HepG2 (cell line): ENCODE measurements around the gene PNKD. TPM values are rescaled to one million over a fixed set of nuclear protein-coding genes. Genes with fewer than 3 reads are reported as not detected.

Experiments used
- AHR ChIP-seq: IDR thresholded peaks from 2 replicates; pipeline ENCODE4 v1.6.1; 2018; ENCODE audit warnings: missing genetic modification reagents, missing compliant biosample characterization
- CREB3 ChIP-seq: sonication (generic); formaldehyde crosslinking; IDR thresholded peaks from 2 replicates; pipeline ENCODE4 v1.5.0; 2020; ENCODE audit warnings: missing genetic modification reagents
- CREM ChIP-seq, 2 experiments: sonication (generic) in 1 of 2; formaldehyde crosslinking in 1 of 2; IDR thresholded peaks; 2 replicates each; pipeline versions ENCODE4 v1.4.0 to v1.6.1; 2016 to 2020; ENCODE audit warnings: antibody characterized with exemption in 1 of 2, mild to moderate bottlenecking in 1 of 2, missing genetic modification reagents in 1 of 2
- GTF2F1 ChIP-seq: fragments of 150-350 bp; IDR thresholded peaks from 2 replicates; pipeline ENCODE4 v1.6.1; 2014; ENCODE audit warnings: low read length
- HDAC2 ChIP-seq: sonication (generic); formaldehyde crosslinking; IDR thresholded peaks from 2 replicates; pipeline ENCODE4 v1.4.0; 2020; ENCODE audit warnings: missing genetic modification reagents
- HMGA1 ChIP-seq: sonication (generic); formaldehyde crosslinking; conservative IDR thresholded peaks from 2 replicates; pipeline ENCODE4 v1.4.0; 2020; ENCODE audit warnings: missing genetic modification reagents
- JDP2 ChIP-seq: sonication (generic); formaldehyde crosslinking; IDR thresholded peaks from 2 replicates; pipeline ENCODE4 v1.8.1; 2022; ENCODE audit warnings: missing genetic modification reagents, borderline replicate concordance
- MAZ ChIP-seq, 2 experiments: sonication (generic) in 1 of 2; formaldehyde crosslinking in 1 of 2; IDR thresholded peaks; 2 replicates each; pipeline versions ENCODE4 v1.5.0 to v1.6.1; 2012 to 2020; ENCODE audit warnings: low read depth in 2 of 2, mild to moderate bottlenecking in 2 of 2, borderline replicate concordance in 1 of 2, improper control_type of control experiment in 1 of 2, low read length in 1 of 2, missing genetic modification reagents in 1 of 2, moderate library complexity in 1 of 2
- NCOA2 ChIP-seq: sonication (generic); formaldehyde crosslinking; IDR thresholded peaks from 2 replicates; pipeline ENCODE4 v1.8.0; 2022; ENCODE audit warnings: inconsistent platforms
- NFE2L2 ChIP-seq: fragments of 150-350 bp; IDR thresholded peaks from 2 replicates; pipeline ENCODE4 v1.6.1; 2014; ENCODE audit warnings: low read length
- TGIF2 ChIP-seq: IDR thresholded peaks from 2 replicates; pipeline ENCODE4 v1.6.1; 2016; ENCODE audit warnings: control low read depth, missing compliant biosample characterization
- ZBTB38 ChIP-seq: sonication (generic); formaldehyde crosslinking; IDR thresholded peaks from 2 replicates; pipeline ENCODE4 v1.5.1; 2020; ENCODE audit warnings: mild to moderate bottlenecking, missing genetic modification reagents
- ZFP37 ChIP-seq: sonication (generic); formaldehyde crosslinking; IDR thresholded peaks from 2 replicates; pipeline ENCODE4 v1.4.0; 2020; ENCODE audit warnings: missing genetic modification reagents, borderline replicate concordance
- ZFX ChIP-seq: sonication (generic); formaldehyde crosslinking; IDR thresholded peaks from 2 replicates; pipeline ENCODE4 v1.4.0; 2020; ENCODE audit warnings: mild to moderate bottlenecking, low read depth, missing genetic modification reagents, moderate library complexity
- polyA plus RNA-seq, 8 experiments: library from polyadenylated mRNA; depleted of rRNA in 3 of 8; stranded (reverse) in 7 of 8; unstranded in 1 of 8; fragments of >200 nt; fragmentation: Illumina TruSeq in 4 of 8; extraction: Trizol in 4 of 8; gene quantifications; 2 replicates each; pipeline versions ENCODE4 v1.2.1 to v1.2.3, GENCODE V29; 2011 to 2016; ENCODE audit warnings: low read depth in 4 of 8, missing spikeins in 1 of 8, mixed read lengths in 1 of 8; ENCODE audit not compliant: insufficient read depth in 1 of 8
- total RNA-seq, 5 experiments: library from RNA; depleted of rRNA; stranded (reverse); fragments of >200 nt; fragmentation: Illumina TruSeq; extraction: Trizol; gene quantifications; 2 replicates each; pipeline ENCODE4 v1.2.3, GENCODE V29; 2016; ENCODE audit warnings: low read depth in 1 of 5
- TF ChIP-seq, protein P1 (sequence below): sonication (generic); formaldehyde crosslinking; IDR thresholded peaks from 2 replicates; pipeline ENCODE4 v1.9.0; 2021; ENCODE audit warnings: missing genetic modification reagents, borderline replicate concordance

The PNKD gene
- total and polyA plus RNA-seq, 2 of the 13 experiments (the other 11 are each of a cell fraction or from before 2014, with no cell fraction given) = 55.9 to 80.4 TPM

GRCh38 chr2:218354850-218355443, 84.6 kb downstream of the PNKD start (continued):
- TF ChIP-seq, protein P1, sequence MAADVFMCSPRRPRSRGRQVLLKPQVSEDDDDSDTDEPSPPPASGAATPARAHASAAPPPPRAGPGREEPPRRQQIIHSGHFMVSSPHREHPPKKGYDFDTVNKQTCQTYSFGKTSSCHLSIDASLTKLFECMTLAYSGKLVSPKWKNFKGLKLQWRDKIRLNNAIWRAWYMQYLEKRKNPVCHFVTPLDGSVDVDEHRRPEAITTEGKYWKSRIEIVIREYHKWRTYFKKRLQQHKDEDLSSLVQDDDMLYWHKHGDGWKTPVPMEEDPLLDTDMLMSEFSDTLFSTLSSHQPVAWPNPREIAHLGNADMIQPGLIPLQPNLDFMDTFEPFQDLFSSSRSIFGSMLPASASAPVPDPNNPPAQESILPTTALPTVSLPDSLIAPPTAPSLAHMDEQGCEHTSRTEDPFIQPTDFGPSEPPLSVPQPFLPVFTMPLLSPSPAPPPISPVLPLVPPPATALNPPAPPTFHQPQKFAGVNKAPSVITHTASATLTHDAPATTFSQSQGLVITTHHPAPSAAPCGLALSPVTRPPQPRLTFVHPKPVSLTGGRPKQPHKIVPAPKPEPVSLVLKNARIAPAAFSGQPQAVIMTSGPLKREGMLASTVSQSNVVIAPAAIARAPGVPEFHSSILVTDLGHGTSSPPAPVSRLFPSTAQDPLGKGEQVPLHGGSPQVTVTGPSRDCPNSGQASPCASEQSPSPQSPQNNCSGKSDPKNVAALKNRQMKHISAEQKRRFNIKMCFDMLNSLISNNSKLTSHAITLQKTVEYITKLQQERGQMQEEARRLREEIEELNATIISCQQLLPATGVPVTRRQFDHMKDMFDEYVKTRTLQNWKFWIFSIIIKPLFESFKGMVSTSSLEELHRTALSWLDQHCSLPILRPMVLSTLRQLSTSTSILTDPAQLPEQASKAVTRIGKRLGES = no peak
- TF ChIP-seq NCOA2 (CRISPR knock-in tag) = peak; percentile 70
- 0 out of 2 replicates have a peak, but pooled peaks have one; percentile 37 for TF ChIP-seq TGIF2
- peak; percentile 69 for TF ChIP-seq ZFX (CRISPR knock-in tag)
- peak; percentile 25; the same call in 1 of the 2 replicates for TF ChIP-seq ZBTB38 (CRISPR knock-in tag)
- no peak for TF ChIP-seq CREB3 (CRISPR knock-in tag)
- TF ChIP-seq HMGA1 = no peak
- no peak for TF ChIP-seq JDP2 (CRISPR knock-in tag)
- TF ChIP-seq AHR = 0 out of 2 replicates have a peak, but pooled peaks have one; percentile 26
- TF ChIP-seq HDAC2 (CRISPR knock-in tag) = no peak
- peak; percentile 54; the same call in 1 of the 2 replicates for TF ChIP-seq CREM (IDR thresholded peaks at IDR 0.05)
- TF ChIP-seq CREM (CRISPR knock-in tag; IDR thresholded peaks at IDR 0.05) = no peak
- TF ChIP-seq NFE2L2 = no peak
- TF ChIP-seq ZFP37 (CRISPR knock-in tag) = no peak
- no peak for TF ChIP-seq GTF2F1
- no peak for TF ChIP-seq MAZ (IDR thresholded peaks at IDR 0.05; ENCODE audit: borderline replicate concordance, low read depth, low read length)
- TF ChIP-seq MAZ (CRISPR knock-in tag; IDR thresholded peaks at IDR 0.05; ENCODE audit: low read depth) = no peak
